ENCODE measurements around the gene SCGB1C1.
"Not testable (repeated sequence)": the region's sequence is repeated elsewhere in the genome, so short reads cannot be mapped to it uniquely, and the experiment has no call there.

SCGB1C1 gene

GRCh38 chr11:192674-193128 is at the start of gene SCGB1C1:
Gene SCGB1C1 (plus strand): TSS chr11:193078. CDS start chr11:193100, 22 bp downstream.
- not testable (repeated sequence) for DNase-seq (ENCODE audit: low read depth in 2 of 2)

DNA sequence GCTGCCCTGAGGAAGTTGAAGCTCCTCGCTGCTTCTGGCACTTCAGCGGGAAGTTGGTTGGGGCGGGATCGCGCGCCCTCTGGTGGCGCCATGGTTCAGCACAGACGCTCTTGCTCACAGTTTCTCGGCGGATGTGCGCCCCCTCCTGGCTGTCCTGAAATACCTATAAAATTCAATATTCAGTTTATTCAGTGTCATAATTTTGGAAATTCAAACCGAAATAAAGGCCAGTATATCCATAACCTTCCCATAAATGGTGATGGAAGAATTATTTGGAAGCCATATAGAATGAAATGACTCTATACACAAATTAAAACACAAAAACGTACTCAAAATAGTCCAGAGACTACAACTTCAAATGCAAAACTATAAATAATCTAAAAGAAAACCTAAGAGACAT is 12.6 kb upstream of the SCGB1C1 start:
- DNase-seq (ENCODE audit: low read depth in 2 of 2), result not testable (repeated sequence)

- not testable (repeated sequence) for DNase-seq (ENCODE audit: low read depth in 2 of 2)
Observed at GRCh38 chr11:189200-189783, 3.6 kb upstream of the SCGB1C1 start.

- DNase-seq (ENCODE audit: low read depth in 2 of 2), result peak in 1 of 2 donors; percentile 70
Observed at GRCh38 chr11:189843-190311, 3.0 kb upstream of the SCGB1C1 start.

- DNase-seq (ENCODE audit: low read depth in 2 of 2), result not testable (repeated sequence)
Observed at GRCh38 chr11:190546-190945, 2.3 kb upstream of the SCGB1C1 start.

- DNase-seq (ENCODE audit: low read depth in 2 of 2), result peak in 1 of 2 donors; percentile 45
Observed at GRCh38 chr11:191490-192478, 1.1 kb upstream of the SCGB1C1 start.

- not testable (repeated sequence) for DNase-seq (ENCODE audit: low read depth in 2 of 2)
Observed at GRCh38 chr11:193481-193880, 603 bp downstream of the SCGB1C1 start.

- DNase-seq (ENCODE audit: low read depth in 2 of 2), result no peak
Observed at GRCh38 chr11:196786-197731, 4.2 kb downstream of the SCGB1C1 start.

GRCh38 chr11:197741-198235 is 4.9 kb downstream of the SCGB1C1 start:
- DNase-seq (ENCODE audit: low read depth in 2 of 2), result no peak

DNA sequence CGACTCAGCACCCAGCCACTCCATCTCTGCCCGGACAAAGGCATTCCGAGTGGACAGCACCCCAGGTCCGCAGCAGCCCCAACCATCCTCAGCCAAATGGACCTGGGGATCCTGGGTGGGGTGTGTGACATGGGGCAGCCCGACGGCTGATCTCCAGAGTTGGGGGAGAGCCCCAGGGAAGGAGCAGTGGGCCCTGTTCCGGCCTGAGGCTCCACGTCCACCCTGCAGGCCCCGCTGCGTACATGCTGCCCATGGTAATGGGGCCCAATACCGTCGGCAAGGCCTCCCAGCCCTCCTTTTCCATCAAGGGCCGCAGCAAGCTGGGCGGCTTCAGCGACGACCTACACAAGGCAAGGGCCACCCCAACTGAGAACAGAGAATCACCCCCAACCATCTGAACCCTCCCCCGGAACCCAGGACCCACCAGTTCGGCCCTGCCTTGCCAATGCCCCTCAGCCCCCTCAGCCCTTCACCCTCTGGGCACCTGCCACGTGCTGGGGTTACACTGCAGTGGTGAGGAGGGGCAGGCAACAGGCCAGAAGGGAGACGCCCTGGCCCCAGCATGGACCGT is 5.4 kb downstream of the SCGB1C1 start:
- no peak for DNase-seq (ENCODE audit: low read depth in 2 of 2)

DNA sequence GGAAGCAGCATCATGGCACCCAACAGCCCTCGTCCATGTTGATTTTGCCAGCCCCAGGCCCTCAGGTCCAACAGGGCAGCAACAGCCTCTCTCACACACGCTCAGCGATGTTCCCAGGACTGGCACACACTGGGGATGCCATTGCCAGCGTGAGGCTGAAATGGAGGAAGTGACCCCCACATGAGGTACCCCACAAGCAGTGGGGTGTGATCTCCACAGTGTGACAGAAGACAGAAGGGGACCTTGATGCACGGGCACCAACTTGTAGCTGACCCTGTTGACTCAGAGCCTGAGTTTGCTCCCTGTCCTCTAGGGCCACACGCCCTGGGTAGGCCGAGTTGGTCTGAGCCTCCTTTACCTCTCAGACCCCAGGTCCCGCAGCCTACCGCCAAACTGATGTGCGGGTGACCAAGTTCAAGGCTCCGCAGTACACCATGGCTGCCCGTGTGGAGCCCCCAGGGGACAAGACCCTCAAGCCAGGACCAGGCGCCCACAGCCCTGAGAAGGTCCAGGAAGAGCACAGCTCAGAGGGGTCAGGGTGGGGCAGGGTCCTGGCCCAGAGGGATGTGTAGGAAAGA is 6.2 kb downstream of the SCGB1C1 start:
- no peak for DNase-seq (ENCODE audit: low read depth in 2 of 2)

DNA sequence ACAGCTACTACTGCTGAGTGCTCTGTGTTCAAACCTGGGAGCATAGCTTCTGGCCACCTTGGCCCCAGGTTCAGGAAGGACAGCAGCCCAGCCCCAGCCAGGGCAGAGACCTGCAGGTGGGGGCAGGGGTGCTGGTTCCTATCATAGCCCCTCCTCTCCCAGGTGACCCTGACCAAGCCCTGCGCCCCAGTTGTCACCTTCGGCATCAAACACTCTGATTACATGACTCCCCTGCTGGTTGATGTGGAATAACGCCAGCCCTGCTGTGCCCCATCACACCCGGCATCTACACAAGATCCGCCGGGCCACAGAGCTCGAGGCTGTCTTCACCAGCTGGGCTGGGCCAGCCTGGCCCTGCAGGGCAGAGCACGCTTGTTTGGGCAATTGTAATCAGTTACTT is 6.9 kb downstream of the SCGB1C1 start:
- no peak for DNase-seq (ENCODE audit: low read depth in 2 of 2)

DNA sequence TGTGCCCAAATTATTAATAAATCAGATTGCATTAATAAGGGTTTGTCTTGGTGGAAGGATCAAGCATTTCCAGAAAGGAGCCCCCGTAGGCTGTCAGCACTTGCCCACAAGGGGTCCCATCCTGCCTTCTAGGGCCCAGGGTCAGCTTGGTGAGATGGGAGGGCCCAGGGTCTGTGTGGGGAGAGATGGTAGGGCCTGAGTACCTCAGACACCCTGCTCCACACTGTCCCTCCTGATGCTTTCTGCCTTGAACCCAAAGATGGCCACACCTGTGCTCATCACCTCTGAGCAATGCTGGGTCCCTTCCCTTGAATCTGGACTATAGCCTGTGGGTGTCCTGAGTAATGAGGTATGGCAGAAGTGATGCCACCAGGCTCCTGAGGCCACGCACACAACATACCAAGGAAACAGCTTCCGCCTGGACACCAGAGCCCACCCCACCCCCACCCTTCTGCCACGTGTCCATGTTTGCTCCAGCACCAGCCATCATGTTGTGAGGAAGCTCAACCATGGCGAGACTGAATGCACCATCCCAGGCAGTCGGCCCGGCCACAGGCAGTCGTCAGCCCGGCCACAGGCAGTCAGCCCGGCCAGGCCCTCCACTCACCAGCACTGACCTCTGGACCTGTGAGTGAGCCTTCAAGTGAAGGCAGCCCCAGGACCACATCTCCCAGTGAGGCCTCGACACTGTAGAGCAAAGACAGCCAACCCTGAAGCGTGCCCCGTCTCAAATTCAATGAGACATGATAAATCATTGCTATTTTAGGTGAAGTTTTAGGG is 7.5 kb downstream of the SCGB1C1 start:
- no peak for DNase-seq (ENCODE audit: low read depth in 2 of 2)

DNA sequence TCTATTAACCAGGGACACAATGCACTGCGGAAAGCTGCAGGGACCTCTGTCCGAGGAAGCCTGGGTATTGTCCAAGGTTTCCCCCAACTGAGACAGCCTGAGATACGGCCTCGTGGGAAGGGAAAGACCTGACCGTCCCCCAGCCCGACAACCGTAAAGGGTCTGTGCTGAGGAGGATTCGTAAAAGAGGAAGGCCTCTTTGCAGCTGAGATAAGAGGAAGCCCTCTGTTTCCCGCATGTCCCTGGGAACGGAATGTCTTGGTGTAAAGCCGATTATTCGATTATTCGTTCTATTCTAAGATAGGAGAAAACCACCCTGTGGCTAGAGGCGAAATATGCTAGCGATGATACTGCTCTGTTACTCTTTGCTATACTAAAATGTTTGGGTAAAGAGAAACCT is 9.1 kb downstream of the SCGB1C1 start:
- no peak for DNase-seq (ENCODE audit: low read depth in 2 of 2)

DNA sequence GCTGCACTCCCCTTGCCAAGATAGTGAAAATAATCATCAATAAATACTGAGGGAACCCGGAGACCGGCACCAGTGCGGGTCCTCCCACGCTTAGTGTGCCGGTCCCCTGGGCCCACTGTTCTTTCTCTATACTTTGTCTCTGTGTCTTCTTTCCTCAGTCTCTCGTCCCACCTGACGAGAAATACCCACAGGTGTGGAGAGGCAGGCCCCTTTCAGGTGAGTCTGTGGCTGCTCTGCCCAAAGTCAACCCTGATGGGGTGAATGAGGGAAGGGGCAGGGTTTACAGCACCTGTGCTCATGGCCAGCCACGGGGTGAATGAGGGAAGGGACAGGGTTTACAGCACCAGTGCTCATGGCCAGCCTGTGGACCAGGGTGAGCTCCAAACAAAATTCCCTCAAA is 9.6 kb downstream of the SCGB1C1 start:
- DNase-seq (ENCODE audit: low read depth in 2 of 2), result no peak

DNA sequence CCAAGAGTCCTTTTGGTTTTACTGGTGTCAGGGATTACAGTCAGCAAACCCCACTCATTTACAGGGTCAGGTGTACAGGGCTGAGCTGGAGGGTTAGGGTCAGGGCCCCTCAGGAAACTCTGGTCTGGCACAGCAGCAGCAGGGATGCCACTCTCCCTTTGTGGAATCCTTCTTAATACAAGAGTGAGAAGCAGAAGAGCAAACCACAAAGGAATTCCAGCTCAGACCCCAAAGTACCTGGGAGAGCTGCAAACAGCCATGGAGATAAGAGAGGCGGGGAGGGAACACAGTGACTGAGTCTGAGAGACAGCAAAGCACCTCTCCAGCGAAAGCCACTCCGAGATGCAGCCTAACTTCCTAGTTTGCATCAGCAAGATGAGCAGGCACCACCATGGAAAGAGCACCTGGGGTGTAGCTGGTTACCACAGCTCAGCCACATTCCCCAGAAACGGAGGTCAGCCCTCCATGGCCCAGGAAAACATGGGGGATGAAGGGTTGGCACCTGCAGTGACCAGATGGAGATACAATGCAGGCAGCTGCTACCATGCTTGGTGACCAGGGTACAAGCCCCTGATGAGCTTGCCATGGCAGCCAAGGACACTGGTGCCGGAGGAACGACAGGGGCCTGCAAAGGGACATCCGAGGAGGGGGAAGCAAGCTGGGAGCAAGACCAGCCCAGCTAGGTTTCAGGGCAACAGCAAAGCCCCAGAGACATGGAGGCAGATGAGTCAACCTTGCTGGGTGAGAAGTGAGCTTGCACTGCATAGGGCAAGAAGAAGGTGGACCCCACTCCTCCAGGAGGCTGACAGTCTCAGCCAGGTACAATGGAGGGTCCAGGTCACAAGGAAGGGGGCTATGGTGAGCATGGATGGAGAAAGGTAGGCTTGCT is 10.4 kb downstream of the SCGB1C1 start:
- DNase-seq (ENCODE audit: low read depth in 2 of 2), result no peak

- no peak for DNase-seq (ENCODE audit: low read depth in 2 of 2)
Observed at GRCh38 chr11:203945-204586, 11.2 kb downstream of the SCGB1C1 start.

DNA sequence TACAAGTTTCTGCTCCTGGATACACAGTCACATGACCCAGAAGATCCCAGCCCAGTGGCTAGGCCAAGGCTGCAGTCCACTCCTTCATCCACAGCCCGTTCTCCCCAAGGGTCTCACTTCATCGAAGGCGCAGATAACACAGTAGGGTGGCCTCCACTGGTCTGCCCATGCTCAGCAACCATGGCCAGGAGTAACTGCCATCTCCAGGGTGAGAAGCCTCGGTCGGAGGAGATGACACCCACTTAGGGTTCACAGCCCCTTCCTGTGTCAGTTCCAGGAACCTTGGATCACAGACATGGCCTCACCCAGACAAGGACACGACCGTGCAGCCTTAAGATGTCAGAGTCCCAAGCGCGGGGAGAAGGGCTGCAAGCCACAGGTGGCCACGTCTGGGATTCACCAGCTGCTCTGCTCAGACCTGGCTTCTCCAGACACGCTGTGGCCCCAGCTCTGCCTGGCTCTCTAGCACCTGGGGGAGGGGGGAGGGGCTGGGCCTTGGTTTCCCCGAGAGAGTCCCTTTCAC is 11.8 kb downstream of the SCGB1C1 start:
- DNase-seq (ENCODE audit: low read depth in 2 of 2), result no peak
